Cerebellar cortex (tissue), 1 donor: Measurements from ENCODE around the gene TEX51.

Source experiments
- DNase-seq: peaks from one replicate; pipeline ENCODE4 v3.0.0-alpha.2; 2015; ENCODE audit warnings: low spot score

The TEX51 gene

DNA sequence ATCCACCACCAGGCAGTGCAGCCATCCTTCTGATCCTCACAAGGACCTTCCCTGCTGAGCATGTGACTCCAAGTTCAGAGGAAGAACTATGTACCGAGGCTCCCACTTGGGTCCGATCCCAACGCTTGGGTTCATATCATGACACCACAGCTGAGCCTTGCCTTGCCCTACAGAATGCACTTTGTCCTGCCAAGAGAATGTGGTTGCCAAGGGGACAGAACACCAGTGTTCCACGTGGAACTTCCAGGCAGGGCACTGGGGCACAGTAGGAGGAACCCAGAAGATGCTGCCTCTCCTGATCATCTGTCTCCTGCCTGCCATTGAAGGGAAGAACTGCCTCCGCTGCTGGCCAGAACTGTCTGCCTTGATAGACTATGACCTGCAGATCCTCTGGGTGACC lies at the start of gene TEX51:
Gene TEX51 (plus strand): TSS at position 255 of the 400 bp plus-strand sequence. CDS start 29 bp downstream, at position 284.
- DNase-seq = no peak

DNA sequence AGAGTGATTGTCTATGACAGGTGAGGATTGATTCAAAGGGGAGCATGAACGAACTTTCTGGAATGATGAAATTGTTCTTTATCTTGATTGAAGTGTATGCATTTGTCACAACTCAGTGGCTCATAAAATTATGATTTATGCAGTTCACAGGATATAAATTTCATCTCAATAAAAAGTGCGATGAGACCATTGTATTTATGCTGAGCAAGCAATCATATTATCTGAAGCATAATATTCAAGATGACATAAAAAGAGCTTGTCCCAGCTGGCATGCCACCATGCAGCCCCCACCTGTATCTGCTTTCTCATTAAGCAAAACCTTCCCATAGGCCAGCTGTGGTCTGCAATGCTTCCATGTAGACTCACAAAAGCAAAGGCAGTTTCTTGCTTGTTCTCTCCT lies 49.6 kb upstream of the TEX51 start:
- no peak for DNase-seq

DNA sequence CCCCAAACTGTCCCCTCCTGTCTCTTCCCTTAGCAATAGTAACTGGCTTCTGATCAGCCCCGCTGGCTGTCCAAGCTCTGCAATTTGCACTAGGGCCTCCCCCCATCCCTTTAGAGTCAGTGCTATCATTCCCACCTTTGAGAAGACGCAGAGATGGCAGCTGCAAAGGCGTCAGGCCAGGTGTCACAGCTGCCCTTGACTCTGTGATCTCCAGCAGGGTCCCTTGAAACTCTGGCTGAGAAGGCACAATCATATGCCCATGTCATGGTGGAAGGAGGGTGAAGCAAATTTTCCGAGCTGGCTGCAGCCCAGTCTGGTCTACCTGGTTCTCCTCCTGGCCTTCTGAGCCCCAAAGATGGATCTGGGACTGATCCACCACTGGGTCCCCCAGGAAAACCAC lies 49.2 kb upstream of the TEX51 start:
- no peak for DNase-seq

DNA sequence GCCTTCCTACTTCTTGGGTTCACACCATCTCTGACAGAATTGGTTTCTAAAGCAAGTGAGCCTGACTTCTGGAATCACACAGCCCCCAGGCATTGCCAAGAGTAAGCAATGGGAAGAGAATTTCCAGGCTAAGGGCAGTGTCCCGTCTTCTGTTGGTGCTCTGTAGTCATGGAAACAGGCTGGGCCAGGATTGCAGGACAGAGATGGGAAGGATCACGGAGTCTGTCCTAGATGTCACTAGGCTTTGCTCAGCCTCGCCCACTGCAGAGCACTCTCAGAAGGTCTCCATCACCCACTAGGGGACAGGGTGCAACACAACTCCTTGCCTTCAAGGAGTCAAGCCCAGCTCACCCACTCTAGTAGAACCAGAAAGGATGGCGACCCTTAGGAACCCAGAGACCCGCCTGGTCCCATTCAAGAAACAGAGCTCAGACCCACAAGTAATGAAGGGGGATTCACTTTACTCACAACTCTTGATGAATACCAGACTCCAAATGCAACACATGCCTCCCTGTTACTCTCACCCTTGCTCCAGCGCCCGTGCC lies 48.6 kb upstream of the TEX51 start:
- no peak for DNase-seq

DNA sequence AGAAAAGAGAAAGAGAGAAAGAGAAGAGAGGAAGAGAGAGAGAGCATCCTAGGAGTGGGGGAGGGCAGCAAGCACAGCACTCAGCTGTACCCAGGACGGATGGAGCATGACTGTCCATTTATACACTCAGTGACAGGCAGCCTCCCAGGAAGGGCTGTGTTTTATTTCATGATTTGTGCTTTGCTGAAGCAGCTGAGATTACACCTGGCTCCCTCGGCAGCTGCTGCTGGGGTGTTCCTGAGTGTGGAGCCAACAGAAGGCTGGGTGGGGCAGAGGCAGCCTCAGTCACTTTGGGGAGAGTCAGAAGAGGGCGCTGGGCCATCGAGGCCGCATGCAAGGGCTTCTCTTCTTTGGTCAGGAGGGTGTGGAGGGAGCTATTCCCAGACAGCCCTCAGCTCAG lies 47.8 kb upstream of the TEX51 start:
- no peak for DNase-seq

DNA sequence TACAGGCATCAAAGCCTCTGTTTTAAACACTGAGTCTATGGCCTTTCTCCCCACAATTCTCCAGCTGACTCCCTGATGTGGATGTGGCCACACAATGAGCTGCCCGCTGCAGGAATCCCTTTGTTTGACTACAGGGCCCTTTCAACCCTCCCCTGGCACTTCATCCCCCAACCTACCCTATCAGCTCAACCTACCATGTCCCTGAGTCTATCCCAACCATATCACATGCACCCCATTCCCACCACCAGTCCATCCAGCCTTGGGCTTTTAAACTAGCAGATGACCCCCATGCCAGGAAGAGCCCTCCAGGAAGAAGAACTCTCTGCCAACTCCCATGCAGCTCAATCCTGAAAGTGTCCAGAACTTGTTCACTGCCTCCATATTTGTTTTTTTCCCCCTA lies 46.9 kb upstream of the TEX51 start:
- DNase-seq = no peak

GRCh38 chr2:126852361-126852760 lies 46.3 kb upstream of the TEX51 start:
- DNase-seq = no peak

DNA sequence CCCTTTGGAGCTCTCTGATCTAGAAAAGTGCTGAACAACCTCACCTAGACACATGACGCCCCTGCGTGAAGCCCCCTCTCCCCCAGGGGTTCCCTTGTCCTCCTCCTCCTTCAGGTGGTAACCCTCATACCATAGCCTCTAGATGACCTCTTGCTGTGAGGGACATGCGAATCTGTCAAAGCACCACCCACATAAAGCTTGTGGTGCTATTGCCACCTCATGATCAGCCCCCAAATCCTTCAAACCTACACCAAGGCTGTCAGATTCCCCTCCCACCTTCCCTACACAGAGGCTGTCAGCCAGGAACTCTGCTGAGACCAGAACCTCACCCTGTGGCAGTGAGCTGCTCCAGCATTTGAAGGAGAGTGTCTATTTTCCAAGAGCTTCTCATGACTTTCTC lies 43.1 kb upstream of the TEX51 start:
- no peak for DNase-seq

GRCh38 chr2:126856403-126856802 lies 42.3 kb upstream of the TEX51 start:
- DNase-seq = no peak

GRCh38 chr2:126857502-126857901 lies 41.2 kb upstream of the TEX51 start:
- no peak for DNase-seq

GRCh38 chr2:126858013-126858412 lies 40.7 kb upstream of the TEX51 start:
- DNase-seq = no peak

DNA sequence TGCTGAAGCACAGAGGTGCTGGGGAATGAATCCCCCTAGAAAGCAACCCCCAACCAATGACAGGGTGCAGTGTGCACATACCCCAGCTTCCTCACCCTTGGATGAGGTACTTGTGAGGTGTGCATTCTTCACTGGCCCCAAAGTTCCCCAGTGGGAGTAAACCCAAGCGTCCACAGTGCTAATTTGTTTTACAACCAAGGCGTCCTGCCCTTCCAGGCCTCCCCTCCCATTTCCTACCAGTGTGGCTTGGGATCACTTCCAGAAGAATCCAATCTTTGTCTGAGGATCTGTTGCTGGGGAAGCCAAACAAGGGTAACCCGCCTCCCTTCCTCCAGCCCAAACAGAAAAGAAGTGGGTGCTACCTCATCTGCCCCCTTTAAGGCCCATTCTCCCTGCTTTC lies 40.3 kb upstream of the TEX51 start:
- DNase-seq = no peak

- no peak for DNase-seq
Observed at GRCh38 chr2:126858991-126859390, 39.7 kb upstream of the TEX51 start.

GRCh38 chr2:126859631-126860030 lies 39.1 kb upstream of the TEX51 start:
- no peak for DNase-seq

- no peak for DNase-seq
Observed at GRCh38 chr2:126860385-126860784, 38.3 kb upstream of the TEX51 start.

- DNase-seq = no peak
Observed at GRCh38 chr2:126862730-126863129, 36.0 kb upstream of the TEX51 start.

- DNase-seq = no peak
Observed at GRCh38 chr2:126863336-126864015, 35.2 kb upstream of the TEX51 start.

DNA sequence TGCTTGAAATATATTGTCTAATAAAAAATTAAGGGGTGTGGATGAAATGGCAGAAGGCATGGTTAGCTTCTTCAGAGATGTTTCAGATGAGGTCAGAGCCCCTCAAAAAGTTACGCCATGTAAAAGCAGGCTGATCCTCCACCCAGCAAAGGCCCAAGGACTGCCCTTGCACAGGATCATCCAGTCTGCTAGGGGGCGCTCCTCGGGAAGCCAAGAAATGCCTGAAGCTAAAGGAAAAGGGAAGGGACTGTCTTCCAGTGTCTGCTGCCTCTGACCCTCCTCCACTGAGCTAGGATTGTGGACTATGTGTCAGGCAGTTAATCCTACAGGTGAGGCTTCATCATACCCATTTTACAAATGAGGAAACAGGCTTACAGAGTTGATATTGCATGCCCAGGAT lies 33.8 kb upstream of the TEX51 start:
- DNase-seq = no peak

GRCh38 chr2:126866451-126866850 lies 32.2 kb upstream of the TEX51 start:
- no peak for DNase-seq

DNA sequence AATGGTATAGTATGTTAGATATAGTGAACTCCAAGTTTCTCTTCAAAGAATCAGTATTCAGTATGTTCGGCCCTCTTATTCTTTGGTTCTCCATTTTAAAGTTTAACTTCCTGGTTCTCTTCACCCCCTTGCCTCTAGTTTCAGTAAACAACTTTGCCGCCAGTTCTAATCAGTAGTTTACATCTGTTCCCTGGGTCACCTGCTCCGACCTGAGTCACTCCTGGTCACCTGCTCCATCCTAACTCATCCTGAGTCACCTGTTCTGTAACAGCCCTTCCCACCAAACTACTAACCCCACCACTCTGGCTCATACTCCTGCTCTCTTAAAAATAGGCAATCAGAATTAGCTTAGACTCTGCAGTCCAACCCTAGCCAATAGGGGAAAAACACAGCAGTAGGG lies 23.7 kb upstream of the TEX51 start:
- DNase-seq = no peak

GRCh38 chr2:126876631-126877030 lies 22.1 kb upstream of the TEX51 start:
- DNase-seq = no peak

DNA sequence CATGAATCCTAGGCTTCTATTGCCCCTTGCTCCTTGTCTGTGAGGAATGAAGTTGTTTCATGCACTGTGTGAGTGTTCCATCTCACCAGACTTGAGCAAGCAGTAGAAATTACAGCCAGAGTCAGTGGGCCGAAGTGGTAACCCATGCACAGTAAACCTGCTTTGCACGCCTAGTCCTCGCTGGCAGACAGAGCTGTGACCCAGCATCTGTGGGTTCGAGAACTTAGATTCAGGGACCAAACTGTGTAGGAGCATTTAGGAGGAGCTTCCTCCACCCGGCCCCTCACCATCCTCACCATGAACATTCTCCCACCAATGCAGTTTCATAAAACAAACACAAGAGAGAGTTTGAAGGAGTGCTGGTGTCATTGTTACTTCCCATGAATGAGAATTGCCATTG lies 21.6 kb upstream of the TEX51 start:
- DNase-seq = no peak

DNA sequence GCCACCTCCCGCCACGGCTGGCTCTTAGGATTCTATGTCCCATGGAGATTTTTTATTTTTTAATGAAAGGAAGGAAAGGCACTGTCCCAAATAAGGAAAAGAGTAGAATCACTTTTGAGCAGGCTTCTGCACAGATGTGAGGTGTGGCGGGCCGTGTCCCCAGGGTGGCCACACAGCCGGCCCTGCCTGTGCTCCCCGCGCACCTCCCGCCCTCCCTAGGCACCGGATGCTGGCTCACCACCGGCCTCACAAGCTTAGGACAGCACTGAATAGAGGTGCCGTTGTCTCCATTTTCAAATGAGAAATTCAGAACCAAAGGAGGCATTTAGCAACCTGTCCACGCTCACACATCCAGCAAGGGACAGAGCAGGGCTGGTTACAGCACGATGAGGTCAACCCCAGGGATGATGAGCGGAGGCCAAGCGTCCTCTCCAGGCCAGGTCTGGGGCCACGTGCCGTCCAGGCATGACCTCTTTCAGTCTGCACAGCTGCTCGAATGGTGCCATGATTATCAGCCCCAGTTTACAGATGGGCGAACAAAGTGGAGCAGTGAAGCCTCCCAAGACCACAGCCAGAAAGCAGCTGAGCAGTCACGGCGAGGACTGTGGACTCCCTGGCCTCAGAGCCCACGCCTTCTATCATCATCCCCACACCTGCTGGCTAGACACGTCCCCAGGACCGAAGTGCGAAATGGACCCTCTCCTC lies 20.7 kb upstream of the TEX51 start:
- DNase-seq = no peak

DNA sequence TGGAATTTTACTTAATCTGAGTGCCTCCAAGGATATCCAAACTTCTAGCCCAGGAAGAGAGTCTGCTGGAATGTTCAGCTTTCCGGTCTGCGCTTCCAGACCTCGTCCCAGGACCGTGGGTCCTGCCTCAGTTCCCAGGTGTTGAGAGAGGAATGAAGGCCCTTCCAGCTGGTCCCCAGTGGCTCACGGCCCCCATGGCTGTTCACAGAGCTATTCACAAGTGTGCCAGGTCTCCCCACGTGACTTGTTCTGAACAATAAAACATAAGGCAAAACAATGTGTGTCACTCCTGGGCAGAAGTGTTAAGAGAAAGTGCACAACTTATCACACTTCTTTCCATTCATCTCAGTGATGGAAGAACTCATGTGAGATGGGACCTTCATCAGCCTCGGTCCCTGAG lies 20.1 kb upstream of the TEX51 start:
- DNase-seq = no peak
